Brain pericyte (primary cell): Measurements from ENCODE around the gene DUOXA1.
"Not testable (repeated sequence)": the region's sequence is repeated elsewhere in the genome, so short reads cannot be mapped to it uniquely, and the experiment has no call there.

Source experiments
- DNase-seq: peaks from one replicate; pipeline ENCODE4 v3.0.0-alpha.2; 2012; ENCODE audit warnings: low read depth, low spot score

DUOXA1 gene

GRCh38 chr15:45089712-45090373, 39.8 kb downstream of the DUOXA1 start:
- DNase-seq: no peak

GRCh38 chr15:45088801-45089711, 40.6 kb downstream of the DUOXA1 start:
- no peak for DNase-seq

- DNase-seq: no peak
These were observed 42.2 kb downstream of the DUOXA1 start for GRCh38 chr15:45087513-45087912.

- no peak for DNase-seq
These were observed 45.5 kb downstream of the DUOXA1 start for GRCh38 chr15:45084163-45084562.

GRCh38 chr15:45083223-45083622, 46.5 kb downstream of the DUOXA1 start:
- DNase-seq: no peak

GRCh38 chr15:45082412-45082811, 47.3 kb downstream of the DUOXA1 start:
- DNase-seq: not testable (repeated sequence)

- not testable (repeated sequence) for DNase-seq
These were observed 49.1 kb downstream of the DUOXA1 start for GRCh38 chr15:45080593-45080992.

- not testable (repeated sequence) for DNase-seq
These were observed 49.9 kb downstream of the DUOXA1 start for GRCh38 chr15:45079628-45080246.

GRCh38 chr15:45079201-45079600, 50.5 kb downstream of the DUOXA1 start:
- DNase-seq: not testable (repeated sequence)

GRCh38 chr15:45077391-45077790, 52.3 kb downstream of the DUOXA1 start:
- DNase-seq: not testable (repeated sequence)

GRCh38 chr15:45075440-45076320, 54.0 kb downstream of the DUOXA1 start:
- not testable (repeated sequence) for DNase-seq

- not testable (repeated sequence) for DNase-seq
These were observed 56.1 kb downstream of the DUOXA1 start for GRCh38 chr15:45073602-45074001.

- DNase-seq: not testable (repeated sequence)
These were observed 59.7 kb downstream of the DUOXA1 start for GRCh38 chr15:45069942-45070360.
